GM23248 (cell line): Measurements from ENCODE around the gene RIPPLY2. TPM values are rescaled to one million over a fixed set of nuclear protein-coding genes. Genes with fewer than 3 reads are reported as not detected.

ENCODE experiments used
- DNase-seq: peaks from one replicate; pipeline ENCODE4 v3.0.0-alpha.2; 2015
- H2AFZ ChIP-seq: fragments of 200-600 bp; sonication (generic); 2 replicates; pipeline ENCODE4 v1.6.1; 2016; ENCODE audit warnings: antibody characterized with exemption
- H3F3A ChIP-seq: fragments of 200-600 bp; sonication (generic); 2 replicates; pipeline ENCODE4 v1.6.1; 2016; ENCODE audit warnings: mild to moderate bottlenecking, antibody characterized with exemption, mixed run types; ENCODE audit not compliant: insufficient read depth
- H3K27ac ChIP-seq: fragments of 200-600 bp; sonication (generic); 2 replicates; pipeline ENCODE4 v1.5.1; 2016; ENCODE audit warnings: mild to moderate bottlenecking
- H3K27me3 ChIP-seq: fragments of 200-600 bp; sonication (generic); replicated peaks from 2 replicates; pipeline ENCODE4 v1.6.1; 2016; ENCODE audit warnings: mild to moderate bottlenecking; ENCODE audit not compliant: insufficient read depth
- H3K36me3 ChIP-seq: fragments of 200-600 bp; sonication (generic); 2 replicates; pipeline ENCODE4 v1.6.1; 2016; ENCODE audit warnings: low read depth, mild to moderate bottlenecking
- H3K4me1 ChIP-seq: fragments of 200-600 bp; sonication (generic); 2 replicates; pipeline ENCODE4 v1.6.1; 2016; ENCODE audit warnings: mild to moderate bottlenecking; ENCODE audit not compliant: insufficient read depth
- H3K4me2 ChIP-seq: fragments of 200-600 bp; sonication (generic); one replicate; pipeline ENCODE4 v1.6.1; 2016; ENCODE audit warnings: mild to moderate bottlenecking; ENCODE audit not compliant: unreplicated experiment
- H3K4me3 ChIP-seq: fragments of 200-600 bp; sonication (generic); 2 replicates; pipeline ENCODE4 v1.5.1; 2016; ENCODE audit warnings: mild to moderate bottlenecking
- H3K79me2 ChIP-seq: fragments of 200-600 bp; sonication (generic); 2 replicates; pipeline ENCODE4 v1.6.1; 2016; ENCODE audit warnings: mild to moderate bottlenecking; ENCODE audit not compliant: insufficient read depth
- H3K9ac ChIP-seq: fragments of 200-600 bp; sonication (generic); 2 replicates; pipeline ENCODE4 v1.6.1; 2016; ENCODE audit warnings: mild to moderate bottlenecking
- H3K9me2 ChIP-seq: fragments of 200-600 bp; sonication (generic); 2 replicates; pipeline ENCODE4 v1.6.1; 2016; ENCODE audit warnings: mixed run types, mild to moderate bottlenecking, moderate library complexity; ENCODE audit not compliant: insufficient read depth
- H3K9me3 ChIP-seq: fragments of 200-600 bp; sonication (generic); one replicate; pipeline ENCODE4 v1.6.1; 2017; ENCODE audit warnings: low read depth
- H4K20me1 ChIP-seq: fragments of 200-600 bp; sonication (generic); 2 replicates; pipeline ENCODE4 v1.6.0; 2016; ENCODE audit not compliant: insufficient read depth
- EZH2 ChIP-seq: fragments of 200-600 bp; sonication (generic); IDR thresholded peaks from 2 replicates; pipeline ENCODE4 v1.6.1; 2018; ENCODE audit warnings: antibody characterized with exemption, mild to moderate bottlenecking; ENCODE audit not compliant: insufficient read depth, poor library complexity, severe bottlenecking
- EZH2phosphoT487 ChIP-seq: fragments of 200-600 bp; sonication (generic); IDR thresholded peaks from 2 replicates; pipeline ENCODE4 v1.6.1; 2018; ENCODE audit warnings: antibody characterized with exemption, moderate library complexity, mild to moderate bottlenecking, low read depth; ENCODE audit not compliant: insufficient read depth
- WGBS, 2 experiments: methylation state at CpG; one replicate each; pipeline ENCODE4 v1.1.6; 2015 to 2017; ENCODE audit warnings: low lambda C conversion rate in 2 of 2, low coverage in 1 of 2; ENCODE audit errors: missing lambda C conversion rate in 2 of 2; 5-methylcytosine and 5-hydroxymethylcytosine counted together
- in situ Hi-C: fragments of 300-500 bp; cut with MboI; formaldehyde crosslinking; loops from 2 replicates; pipeline ENCODE4 v1.15.0; 2020
- polyA plus RNA-seq: library from polyadenylated mRNA; unstranded; fragments of >200 nt; fragmentation: Nextera tagmentation; extraction: Ambion mirVana; gene quantifications from 2 replicates; pipeline ENCODE4 v1.2.1, GENCODE V29; 2016
- total RNA-seq: library from RNA; depleted of rRNA; stranded (reverse); fragments of >200 nt; shearing (Covaris generic); gene quantifications from 2 replicates; pipeline ENCODE4 v1.2.3, GENCODE V29; 2014

The RIPPLY2 gene
- total and polyA plus RNA-seq, 2 experiments from 2014 or later, result not detected

DNA sequence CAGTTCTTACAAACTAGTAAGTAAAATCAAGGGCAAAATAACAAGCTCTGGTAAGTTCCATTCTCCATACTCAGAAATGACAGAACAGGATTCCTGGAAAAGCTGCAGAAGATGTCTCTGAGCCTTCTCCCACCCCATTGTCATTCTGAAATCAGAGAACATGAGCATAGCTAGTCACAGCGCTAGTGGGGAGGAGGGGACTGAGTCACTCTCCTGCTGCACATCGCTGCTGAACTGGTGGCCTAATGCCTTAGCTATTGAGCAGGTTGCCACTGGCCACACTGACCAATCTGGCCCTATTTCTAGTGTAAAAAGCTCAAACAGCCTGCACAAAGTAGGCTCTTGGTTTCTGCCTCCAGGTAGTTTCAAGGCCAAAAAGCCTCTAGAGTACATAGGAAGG, 26.1 kb upstream of the RIPPLY2 start:
- H3K9ac ChIP-seq, result no peak overlapping the region
- no peak overlapping the region for H3K4me2 ChIP-seq
- WGBS, 2 experiments, result 42 to 46% methylated on average over 2 of the region's 2 CpGs
- no peak overlapping the region for H2AFZ ChIP-seq
- no peaks in the 10 kb centered on the region for H3K27me3 ChIP-seq
- H3K4me1 ChIP-seq, result no peaks in the 10 kb centered on the region
- no peaks in the 10 kb centered on the region for H3K9me2 ChIP-seq
- TF ChIP-seq EZH2, result no peak
- TF ChIP-seq EZH2phosphoT487, result no peak
- H3K9me3 ChIP-seq, result no peaks in the 10 kb centered on the region
- no peaks in the 10 kb centered on the region for H4K20me1 ChIP-seq
- no peaks in the 10 kb centered on the region for H3K79me2 ChIP-seq
- H3K27ac ChIP-seq, result no peak overlapping the region
- no peaks in the 10 kb centered on the region for H3K36me3 ChIP-seq
- no peak overlapping the region for H3K4me3 ChIP-seq
- in situ Hi-C loops, result no loop called here
- no peaks in the 10 kb centered on the region for H3F3A ChIP-seq
- DNase-seq, result peak; percentile 7

DNA sequence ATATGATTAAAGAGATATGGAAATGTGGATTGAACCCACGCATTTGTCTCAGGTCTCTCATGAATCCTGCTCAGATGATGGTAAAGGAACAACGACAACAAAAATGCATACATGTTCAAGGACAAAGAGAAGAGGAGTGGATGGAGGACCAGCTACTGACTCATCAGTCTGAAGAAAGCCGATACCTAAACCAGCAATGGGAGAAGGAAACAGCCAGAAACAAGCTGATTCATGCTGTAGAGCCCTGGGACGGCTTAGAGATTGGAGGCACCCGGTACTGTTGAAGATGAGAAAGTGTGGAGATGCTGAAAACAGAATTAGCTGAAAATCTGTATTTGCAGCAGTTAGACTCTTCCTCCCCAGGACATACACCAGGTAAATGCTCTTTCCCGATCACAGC, 14.4 kb upstream of the RIPPLY2 start:
- H2AFZ ChIP-seq, result no peak overlapping the region
- H3F3A ChIP-seq, result no peaks in the 10 kb centered on the region
- H3K4me2 ChIP-seq, result no peak overlapping the region
- TF ChIP-seq EZH2phosphoT487, result no peak
- TF ChIP-seq EZH2, result no peak
- H3K4me3 ChIP-seq, result no peak overlapping the region
- in situ Hi-C loops, result no loop called here
- H3K9me3 ChIP-seq, result no peaks in the 10 kb centered on the region
- H3K36me3 ChIP-seq, result no peaks in the 10 kb centered on the region
- no peak overlapping the region for H3K27ac ChIP-seq
- H3K27me3 ChIP-seq, result no peaks in the 10 kb centered on the region
- H3K79me2 ChIP-seq, result no peaks in the 10 kb centered on the region
- H3K9ac ChIP-seq, result no peak overlapping the region
- no peaks in the 10 kb centered on the region for H4K20me1 ChIP-seq
- no peak for DNase-seq
- no peaks in the 10 kb centered on the region for H3K9me2 ChIP-seq
- WGBS, 2 experiments, result 36 to 38% methylated on average over 6 of the region's 6 CpGs
- H3K4me1 ChIP-seq, result no peaks in the 10 kb centered on the region

DNA sequence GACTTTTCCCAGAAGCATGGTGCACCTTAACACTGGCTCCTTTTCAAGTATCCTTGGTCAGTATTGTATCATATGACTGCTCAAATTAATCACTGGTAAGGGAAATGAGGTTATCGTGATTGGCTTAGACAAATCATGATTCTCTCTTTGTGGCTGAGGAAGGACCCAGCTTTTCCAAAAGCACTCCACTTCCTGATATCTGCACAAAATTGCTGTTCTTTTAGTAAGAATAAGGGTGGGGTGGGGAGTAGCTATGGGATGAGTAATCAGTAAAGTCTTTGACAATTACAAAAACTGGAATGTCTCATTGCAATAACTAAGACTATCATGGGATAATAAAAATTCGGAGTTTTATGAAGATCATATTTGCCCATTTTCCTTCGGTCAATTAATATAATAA, 9.0 kb upstream of the RIPPLY2 start:
- Histone ChIP-seq H3K9ac (no peak overlapping the region), H3F3A (no peaks in the 10 kb centered on the region), H3K4me2 (no peak overlapping the region), H3K27me3 (no peaks in the 10 kb centered on the region), H2AFZ (no peak overlapping the region), H3K27ac (no peak overlapping the region), H3K9me2 (no peaks in the 10 kb centered on the region), H3K36me3 (no peaks in the 10 kb centered on the region), H3K4me3 (no peak overlapping the region), H4K20me1 (no peaks in the 10 kb centered on the region), H3K4me1 (peaks cover 4% of the 10 kb centered on the region), H3K9me3 (no peaks in the 10 kb centered on the region), H3K79me2 (no peaks in the 10 kb centered on the region)
- TF ChIP-seq EZH2 (no peak), EZH2phosphoT487 (no peak)
- 58 to 68% methylated on average over 3 of the region's 3 CpGs for WGBS, 2 experiments
- in situ Hi-C loops, result no loop called here
- DNase-seq, result no peak

DNA sequence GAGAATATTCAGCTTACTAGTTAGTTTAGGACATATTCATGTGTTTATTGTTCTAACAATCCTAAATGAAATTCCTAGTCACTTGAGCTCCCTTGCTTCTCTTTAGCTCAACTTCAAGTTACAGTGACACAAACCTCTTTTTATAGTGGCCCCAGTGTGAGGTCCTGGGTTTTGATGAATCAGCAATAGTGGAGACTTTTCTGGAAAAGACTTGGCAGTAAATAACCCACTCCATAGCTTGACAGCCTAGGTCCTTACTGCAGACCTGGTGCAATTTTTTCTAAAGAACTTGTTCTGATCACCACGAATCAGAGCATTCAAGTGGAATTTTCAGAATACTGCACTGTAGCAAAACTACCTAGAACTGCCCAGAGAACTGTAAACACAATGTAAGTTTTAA, 6.9 kb upstream of the RIPPLY2 start:
- Histone ChIP-seq H3K27me3 (peaks cover 15% of the 10 kb centered on the region), H3K4me3 (no peak overlapping the region), H3K9me3 (no peaks in the 10 kb centered on the region), H3K27ac (no peak overlapping the region), H3K9me2 (no peaks in the 10 kb centered on the region), H2AFZ (no peak overlapping the region), H4K20me1 (no peaks in the 10 kb centered on the region), H3F3A (no peaks in the 10 kb centered on the region), H3K4me2 (no peak overlapping the region), H3K9ac (no peak overlapping the region), H3K36me3 (no peaks in the 10 kb centered on the region), H3K79me2 (no peaks in the 10 kb centered on the region), H3K4me1 (peaks cover 4% of the 10 kb centered on the region)
- no peak for DNase-seq
- TF ChIP-seq EZH2, result no peak
- no peak for TF ChIP-seq EZH2phosphoT487
- in situ Hi-C loops, result no loop called here
- WGBS, 2 experiments, result 5 to 13% methylated on average over 1 of the region's 1 CpG

DNA sequence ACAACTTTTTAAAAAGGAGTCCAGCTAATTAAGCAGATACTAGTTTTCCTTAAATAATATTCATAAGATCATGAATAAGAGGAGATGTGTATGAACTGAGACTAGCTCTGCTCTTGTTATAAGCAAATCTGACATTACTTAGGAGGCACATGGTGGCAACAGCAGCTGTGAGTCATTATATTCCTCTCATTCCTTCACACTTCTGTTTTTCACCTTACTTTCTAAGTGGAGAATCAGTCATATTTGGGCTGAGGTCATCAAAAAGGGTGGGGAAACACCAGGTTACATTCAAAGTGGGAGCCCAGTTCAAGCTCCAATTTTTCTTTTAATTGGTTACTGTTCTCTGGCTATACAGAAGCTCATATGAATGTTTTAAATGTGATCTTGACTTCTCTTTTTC, 6.0 kb upstream of the RIPPLY2 start:
- peaks cover 24% of the 10 kb centered on the region for H3K27me3 ChIP-seq
- no peaks in the 10 kb centered on the region for H3K9me3 ChIP-seq
- H3K4me1 ChIP-seq, result peaks cover 4% of the 10 kb centered on the region
- H3K9me2 ChIP-seq, result no peaks in the 10 kb centered on the region
- in situ Hi-C loops, result no loop called here
- DNase-seq, result no peak
- no peaks in the 10 kb centered on the region for H3K79me2 ChIP-seq
- H2AFZ ChIP-seq, result no peak overlapping the region
- no peak overlapping the region for H3K27ac ChIP-seq
- TF ChIP-seq EZH2, result no peak
- TF ChIP-seq EZH2phosphoT487, result no peak
- H3K36me3 ChIP-seq, result no peaks in the 10 kb centered on the region
- H3K4me3 ChIP-seq, result no peak overlapping the region
- H3K4me2 ChIP-seq, result no peak overlapping the region
- no peaks in the 10 kb centered on the region for H3F3A ChIP-seq
- no peaks in the 10 kb centered on the region for H4K20me1 ChIP-seq
- no peak overlapping the region for H3K9ac ChIP-seq
